DOHH2 (cell line): ENCODE measurements around the gene CD34.

Source experiments
- H3F3A ChIP-seq: fragments of 200-600 bp; sonication (generic), shearing (Covaris generic); 2 replicates; pipeline ENCODE4 v1.6.0; 2016; ENCODE audit warnings: antibody characterized with exemption, mild to moderate bottlenecking; ENCODE audit not compliant: control insufficient read depth, insufficient read depth
- H3K27ac ChIP-seq: fragments of 200-600 bp; sonication (generic); 2 replicates; pipeline ENCODE4 v1.5.1; 2014; ENCODE audit warnings: low read depth, mild to moderate bottlenecking, low read length, moderate library complexity
- H3K27me3 ChIP-seq: fragments of 200-600 bp; sonication (generic); 2 replicates; pipeline ENCODE4 v1.6.1; 2014; ENCODE audit warnings: mild to moderate bottlenecking, low read length, mixed read lengths; ENCODE audit not compliant: control insufficient read depth
- H3K36me3 ChIP-seq: fragments of 200-600 bp; sonication (generic); 2 replicates; pipeline ENCODE4 v1.6.1; 2014; ENCODE audit warnings: mild to moderate bottlenecking, low read length, moderate library complexity, mixed read lengths; ENCODE audit not compliant: control insufficient read depth
- H3K4me1 ChIP-seq: fragments of 200-600 bp; sonication (generic); 2 replicates; pipeline ENCODE4 v1.6.1; 2014; ENCODE audit warnings: mild to moderate bottlenecking, low read length, mixed read lengths; ENCODE audit not compliant: control insufficient read depth
- H3K4me2 ChIP-seq: fragments of 200-600 bp; sonication (generic); 2 replicates; pipeline ENCODE4 v1.6.0; 2014; ENCODE audit warnings: mild to moderate bottlenecking, low read length, moderate library complexity
- H3K4me3 ChIP-seq: fragments of 200-600 bp; sonication (generic); 2 replicates; pipeline ENCODE4 v1.5.1; 2014; ENCODE audit warnings: mild to moderate bottlenecking, low read length, mixed read lengths
- H3K79me2 ChIP-seq: fragments of 200-600 bp; sonication (generic); 2 replicates; pipeline ENCODE4 v1.6.1; 2014; ENCODE audit warnings: mild to moderate bottlenecking, low read length, mixed read lengths; ENCODE audit not compliant: control insufficient read depth
- H3K9me2 ChIP-seq: fragments of 200-600 bp; sonication (generic); replicated peaks from 2 replicates; pipeline ENCODE4 v1.6.1; 2014; ENCODE audit warnings: mild to moderate bottlenecking, low read length, mixed read lengths; ENCODE audit not compliant: control insufficient read depth
- H3K9me3 ChIP-seq: fragments of 200-600 bp; sonication (generic); 2 replicates; pipeline ENCODE4 v1.6.1; 2014; ENCODE audit warnings: antibody characterized with exemption, low read length, mixed read lengths; ENCODE audit not compliant: control insufficient read depth, insufficient read depth
- H4K20me1 ChIP-seq: fragments of 200-600 bp; sonication (generic); 2 replicates; pipeline ENCODE4 v1.6.0; 2014; ENCODE audit warnings: low read depth, mild to moderate bottlenecking, antibody characterized with exemption, low read length, moderate library complexity; ENCODE audit not compliant: control insufficient read depth, insufficient read depth
- CTCF ChIP-seq: fragments of 200-600 bp; sonication (generic); IDR thresholded peaks from one replicate; pipeline ENCODE4 v1.5.1; 2014; ENCODE audit warnings: antibody characterized with exemption, mild to moderate bottlenecking, low read depth, low read length; ENCODE audit not compliant: poor library complexity, severe bottlenecking
- EZH2phosphoT487 ChIP-seq: fragments of 200-600 bp; sonication (generic); IDR thresholded peaks from 2 replicates; pipeline ENCODE4 v1.6.1; 2017; ENCODE audit warnings: borderline replicate concordance, mild to moderate bottlenecking, antibody characterized with exemption, low read length, moderate library complexity, mixed read lengths

Gene CD34

GRCh38 chr1:207867136-207868109, 43.5 kb downstream of the CD34 start:
- Histone ChIP-seq H3K9me2 (no peaks in the 10 kb centered on the region), H3F3A (no peaks in the 10 kb centered on the region), H3K9me3 (no peaks in the 10 kb centered on the region), H4K20me1 (no peaks in the 10 kb centered on the region), H3K4me1 (peaks cover 30% of the 10 kb centered on the region), H3K4me2 (peak overlapping the region; percentile 95), H3K4me3 (peak overlapping the region; percentile 89), H3K36me3 (no peaks in the 10 kb centered on the region; the same call in 1 of the 2 replicates), H3K27me3 (no peaks in the 10 kb centered on the region), H3K27ac (no peak overlapping the region), H3K79me2 (peaks cover 4% of the 10 kb centered on the region)
- TF ChIP-seq CTCF (no peak), EZH2phosphoT487 (no peak)

DNA sequence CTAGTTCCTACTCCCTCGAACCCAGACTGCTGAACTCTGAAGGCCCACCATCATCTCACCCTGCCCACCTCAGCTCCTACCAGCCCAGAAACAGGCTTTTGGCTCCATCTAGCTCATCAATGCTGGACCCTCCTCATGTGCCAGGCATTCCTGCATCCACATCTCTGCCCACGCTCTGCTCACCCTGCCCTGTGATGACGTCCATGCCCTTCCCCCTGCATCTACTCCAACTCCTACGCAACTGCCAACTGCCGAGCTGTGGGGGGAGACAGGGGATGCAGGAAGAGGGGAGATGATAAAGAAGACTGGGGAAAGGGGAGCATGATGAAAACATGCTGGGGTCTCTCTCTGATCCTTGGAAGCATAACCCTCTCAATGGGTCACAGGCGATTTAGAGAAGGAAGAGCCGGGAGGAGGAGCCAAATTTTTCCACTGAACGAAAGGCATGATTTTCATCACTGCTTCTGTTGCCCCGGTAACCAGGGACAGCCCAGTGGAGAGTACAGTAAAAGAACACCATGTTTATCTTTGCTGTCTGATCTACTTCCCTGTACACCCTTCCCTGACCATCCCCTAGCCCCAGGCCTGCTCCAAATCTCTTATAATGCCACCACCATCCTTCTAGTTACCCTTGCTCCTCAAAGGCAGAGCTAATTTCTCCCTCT, 44.3 kb downstream of the CD34 start:
- no peak overlapping the region for H3K27ac ChIP-seq

DNA sequence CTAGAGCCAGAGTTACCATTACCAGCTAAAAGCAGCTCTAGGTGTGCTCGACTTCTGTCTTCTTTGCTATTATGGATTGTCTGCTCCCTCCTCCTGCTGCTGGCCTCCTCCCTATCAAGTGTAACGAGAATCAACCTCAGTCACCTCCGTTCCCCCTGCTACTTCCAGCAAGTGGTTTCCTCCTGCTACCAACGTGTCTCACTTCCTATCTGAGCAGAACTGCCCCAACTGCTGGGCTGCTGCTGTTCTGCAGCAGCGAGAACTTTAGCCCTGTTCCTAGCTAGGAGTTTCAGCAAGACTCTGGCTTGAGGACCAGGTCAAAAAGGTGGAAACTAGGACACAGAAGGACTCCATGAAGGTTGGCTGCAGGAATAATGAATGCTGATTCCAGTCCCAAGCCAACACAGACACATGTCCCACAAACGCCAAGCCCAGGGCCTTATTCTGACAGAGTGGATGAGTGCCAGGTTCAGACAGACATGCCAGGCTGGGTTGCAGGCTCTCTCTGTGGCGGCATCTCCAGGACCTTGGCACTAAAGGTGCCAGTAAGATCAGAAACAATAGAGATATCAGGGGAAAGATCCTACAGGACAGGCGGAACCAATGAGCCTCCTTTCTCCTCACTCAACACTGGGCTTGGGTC, 46.9 kb downstream of the CD34 start:
- Histone ChIP-seq H3K4me2 (peak overlapping the region; percentile 32), H3F3A (no peaks in the 10 kb centered on the region), H3K9me3 (no peaks in the 10 kb centered on the region), H3K4me3 (no peak overlapping the region), H3K36me3 (no peaks in the 10 kb centered on the region; the same call in 1 of the 2 replicates), H4K20me1 (no peaks in the 10 kb centered on the region), H3K79me2 (peaks cover 4% of the 10 kb centered on the region), H3K9me2 (no peaks in the 10 kb centered on the region), H3K4me1 (peaks cover 18% of the 10 kb centered on the region), H3K27ac (no peak overlapping the region), H3K27me3 (no peaks in the 10 kb centered on the region)
- TF ChIP-seq CTCF (no peak), EZH2phosphoT487 (no peak)

More for the DNA sequence above, 44.3 kb downstream of the CD34 start:
- no peaks in the 10 kb centered on the region for H3K9me3 ChIP-seq
- H3K36me3 ChIP-seq = no peaks in the 10 kb centered on the region; the same call in 1 of the 2 replicates
- no peak for TF ChIP-seq EZH2phosphoT487
- TF ChIP-seq CTCF = no peak
- H3K4me1 ChIP-seq = peaks cover 25% of the 10 kb centered on the region
- H3K79me2 ChIP-seq = peaks cover 4% of the 10 kb centered on the region
- no peaks in the 10 kb centered on the region for H3K9me2 ChIP-seq
- no peaks in the 10 kb centered on the region for H3K27me3 ChIP-seq
- H3K4me2 ChIP-seq = no peak overlapping the region
- no peaks in the 10 kb centered on the region for H3F3A ChIP-seq
- no peaks in the 10 kb centered on the region for H4K20me1 ChIP-seq
- no peak overlapping the region for H3K4me3 ChIP-seq
